ENCODE data around the gene HCAR3.
"Not testable (repeated sequence)": the region's sequence is repeated elsewhere in the genome, so short reads cannot be mapped to it uniquely, and the experiment has no call there.

HCAR3 gene

DNA sequence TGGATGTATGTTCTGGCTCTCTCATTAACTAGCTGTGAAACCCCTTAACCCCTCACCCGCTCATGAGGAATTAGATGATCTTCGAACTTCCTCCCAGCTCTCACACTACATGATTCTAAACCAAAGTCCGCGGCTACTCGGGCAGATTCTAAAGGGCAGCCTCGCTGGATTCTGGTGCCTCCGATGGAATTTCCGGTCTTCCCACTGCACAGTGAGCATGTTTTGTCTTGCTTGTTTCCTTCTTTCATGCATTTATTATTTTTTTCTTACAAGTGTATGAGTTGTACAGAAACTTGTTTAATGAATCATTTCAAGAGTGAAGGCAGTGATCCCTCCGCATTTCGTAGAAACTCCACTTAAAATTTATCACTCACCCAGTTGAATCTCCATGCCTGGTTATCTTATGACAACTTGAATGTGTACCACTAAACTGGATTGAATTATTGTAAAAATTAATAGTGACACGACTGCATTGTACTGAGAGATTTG, 4.5 kb upstream of the HCAR3 start:
- no peak for TF ChIP-seq CTCF (IDR thresholded peaks at IDR 0.05; ENCODE audit: control insufficient read depth, extremely low read depth, insufficient read depth)
- H3K4me3 ChIP-seq (ENCODE audit: low read depth, low read length): no peak overlapping the region
- no peak for DNase-seq (ENCODE audit: low read depth)

GRCh38 chr12:122715211-122715610, 1.4 kb downstream of the HCAR3 start:
- not testable (repeated sequence) for H3K4me3 ChIP-seq (ENCODE audit: low read depth, low read length); DNase-seq (ENCODE audit: low read depth)

GRCh38 chr12:122713491-122714188, 3.0 kb downstream of the HCAR3 start:
- not testable (repeated sequence) for DNase-seq (ENCODE audit: low read depth); H3K4me3 ChIP-seq (ENCODE audit: low read depth, low read length)

- not testable (repeated sequence) for DNase-seq (ENCODE audit: low read depth); H3K4me3 ChIP-seq (ENCODE audit: low read depth, low read length)
These were observed 5.3 kb downstream of the HCAR3 start for GRCh38 chr12:122711266-122711665.

DNA sequence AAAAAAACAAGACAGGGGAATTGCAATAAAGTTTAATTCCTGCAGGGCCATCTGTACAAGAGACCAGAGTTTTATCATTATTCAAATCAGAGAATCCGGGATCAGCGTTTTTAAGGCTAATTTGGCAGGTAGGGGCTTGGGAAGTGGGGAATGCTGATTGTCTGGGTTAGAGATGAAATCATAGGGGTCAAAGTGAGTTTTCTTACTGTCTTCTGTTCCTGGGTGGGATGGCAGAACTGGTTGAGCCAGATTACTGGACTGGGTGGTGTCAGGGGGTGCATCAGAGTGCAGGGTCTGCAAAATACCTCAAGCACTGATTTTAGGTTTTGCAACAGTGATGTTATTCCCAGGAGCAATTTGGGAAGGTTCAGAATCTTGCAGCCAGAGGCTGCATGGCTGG, 6.3 kb downstream of the HCAR3 start:
- not testable (repeated sequence) for DNase-seq (ENCODE audit: low read depth); H3K4me3 ChIP-seq (ENCODE audit: low read depth, low read length)

GRCh38 chr12:122709287-122709686, 7.3 kb downstream of the HCAR3 start:
- not testable (repeated sequence) for H3K4me3 ChIP-seq (ENCODE audit: low read depth, low read length); DNase-seq (ENCODE audit: low read depth)

- not testable (repeated sequence) for H3K4me3 ChIP-seq (ENCODE audit: low read depth, low read length); DNase-seq (ENCODE audit: low read depth)
These were observed 12.8 kb downstream of the HCAR3 start for GRCh38 chr12:122703841-122704240.

DNA sequence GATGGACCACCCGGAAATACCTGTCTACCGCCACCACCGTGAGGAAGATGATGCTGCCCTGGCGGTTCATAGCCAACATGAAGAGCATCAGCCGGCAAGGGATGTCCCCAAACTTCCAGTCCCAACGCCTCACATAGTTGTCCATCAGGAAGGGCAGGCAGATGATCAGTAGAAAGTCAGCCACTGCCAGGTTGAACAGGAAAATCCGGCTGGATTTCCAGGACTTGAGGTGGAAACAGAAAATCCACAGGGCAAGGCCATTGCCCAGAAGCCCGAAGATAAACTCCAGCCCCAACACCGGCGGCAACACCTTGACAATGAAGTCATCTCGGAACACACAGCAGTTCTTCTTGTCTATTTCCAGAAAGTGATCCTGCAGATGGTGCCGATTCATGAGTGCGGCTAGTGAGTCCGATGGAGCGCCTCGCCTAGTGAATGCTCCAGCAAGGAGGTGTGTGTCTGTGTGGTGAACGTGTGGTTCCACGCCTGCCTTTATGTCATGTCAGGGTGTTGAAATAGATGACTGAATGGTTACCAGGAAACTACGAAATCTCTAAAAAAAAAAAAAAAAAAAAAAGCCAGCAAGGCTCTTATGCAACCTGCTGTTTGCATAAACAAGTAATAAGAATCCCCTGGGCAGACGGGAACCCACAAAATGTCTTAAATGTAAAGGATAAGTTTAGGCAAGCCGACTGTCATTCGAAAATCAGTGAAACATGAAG, 13.6 kb downstream of the HCAR3 start, which contains the start of gene HCAR2:
TSS of gene HCAR2 (minus strand) at position 468 of the 722 bp plus-strand sequence. CDS start at position 394, 74 bp downstream.
- not testable (repeated sequence) for DNase-seq (ENCODE audit: low read depth)

GRCh38 chr12:122701481-122701880, 15.1 kb downstream of the HCAR3 start:
- DNase-seq (ENCODE audit: low read depth): not testable (repeated sequence)

More for the DNA sequence above, 13.6 kb downstream of the HCAR3 start, which contains the start of gene HCAR2:
- H3K4me3 ChIP-seq (ENCODE audit: low read depth, low read length): not testable (repeated sequence)

DNA sequence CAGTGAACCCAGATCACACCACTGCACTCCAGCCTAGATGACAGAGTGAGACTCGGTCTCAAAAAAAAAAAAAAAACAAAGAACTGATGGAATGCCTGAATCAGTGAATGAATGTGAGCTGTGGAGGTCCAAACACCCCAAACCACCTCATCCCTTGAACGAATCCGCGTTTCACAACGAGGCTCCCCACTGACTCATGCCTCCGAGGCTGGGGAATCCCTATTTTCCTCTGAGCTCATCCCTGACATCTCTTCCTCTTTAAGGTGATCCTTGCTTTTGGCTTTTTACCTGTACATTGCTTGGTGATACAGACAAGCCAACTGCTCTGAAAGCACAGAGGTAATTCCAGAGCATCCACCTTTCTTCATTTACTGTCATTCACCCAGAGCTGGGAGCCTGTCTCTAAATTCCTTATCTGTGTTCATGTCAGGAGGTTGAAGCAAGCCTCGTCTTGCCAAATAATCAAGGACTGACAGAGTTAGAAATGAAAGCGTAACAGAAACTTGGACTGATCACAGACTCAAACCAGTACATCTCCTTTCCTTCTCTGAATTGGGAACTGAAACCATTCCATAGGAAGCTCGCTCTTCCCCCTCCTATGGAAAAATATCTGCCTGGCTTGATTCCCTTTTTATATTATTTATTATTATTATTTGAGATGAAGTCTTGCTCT, 16.4 kb downstream of the HCAR3 start:
- not testable (repeated sequence) for H3K4me3 ChIP-seq (ENCODE audit: low read depth, low read length)

More at GRCh38 chr12:122701481-122701880, 15.1 kb downstream of the HCAR3 start:
- not testable (repeated sequence) for H3K4me3 ChIP-seq (ENCODE audit: low read depth, low read length)

GRCh38 chr12:122696922-122697321, 19.7 kb downstream of the HCAR3 start:
- H3K4me3 ChIP-seq (ENCODE audit: low read depth, low read length); DNase-seq (ENCODE audit: low read depth): not testable (repeated sequence)

More for the DNA sequence above, 16.4 kb downstream of the HCAR3 start:
- DNase-seq (ENCODE audit: low read depth): not testable (repeated sequence)

GRCh38 chr12:122691566-122691965, 25.0 kb downstream of the HCAR3 start:
- H3K4me3 ChIP-seq (ENCODE audit: low read depth, low read length): no peak overlapping the region
- TF ChIP-seq CTCF (IDR thresholded peaks at IDR 0.05; ENCODE audit: control insufficient read depth, extremely low read depth, insufficient read depth): no peak
- no peak for DNase-seq (ENCODE audit: low read depth)

All from LNCaP clone FGC (cell line).